Neural progenitor cell (in vitro differentiated cells): ENCODE measurements around the gene PDE4A. TPM values are rescaled to one million over a fixed set of nuclear protein-coding genes. Genes with fewer than 3 reads are reported as not detected.
A peak's percentile ranks its signal among the peaks of the same experiment; 100 is the strongest.
"Not testable (repeated sequence)": the region's sequence is repeated elsewhere in the genome, so short reads cannot be mapped to it uniquely, and the experiment has no call there.

Source experiments
- DNase-seq: peaks from one replicate; pipeline ENCODE4 v3.0.0-alpha.2; 2016; ENCODE audit warnings: low spot score
- H2AFZ ChIP-seq: fragments of 200-600 bp; sonication (generic); replicated peaks from 2 replicates; pipeline ENCODE4 v1.6.1; 2016; ENCODE audit warnings: antibody characterized with exemption
- H3F3A ChIP-seq: fragments of 200-600 bp; sonication (generic); 2 replicates; pipeline ENCODE4 v1.6.1; 2016; ENCODE audit warnings: antibody characterized with exemption, low read depth
- H3K27ac ChIP-seq: fragments of 200-600 bp; sonication (generic); 2 replicates; pipeline ENCODE4 v1.5.1; 2016; ENCODE audit warnings: mild to moderate bottlenecking
- H3K27me3 ChIP-seq: fragments of 200-600 bp; sonication (generic); 2 replicates; pipeline ENCODE4 v1.6.1; 2016; ENCODE audit warnings: mild to moderate bottlenecking, moderate library complexity
- H3K36me3 ChIP-seq: fragments of 200-600 bp; sonication (generic); 2 replicates; pipeline ENCODE4 v1.5.1; 2016
- H3K4me1 ChIP-seq: fragments of 200-600 bp; sonication (generic); 2 replicates; pipeline ENCODE4 v1.6.1; 2016; ENCODE audit warnings: mixed run types
- H3K4me2 ChIP-seq: fragments of 200-600 bp; sonication (generic); 2 replicates; pipeline ENCODE4 v1.6.1; 2016
- H3K4me3 ChIP-seq: fragments of 200-600 bp; sonication (generic); 2 replicates; pipeline ENCODE4 v1.5.1; 2016
- H3K79me2 ChIP-seq: fragments of 200-600 bp; sonication (generic); 2 replicates; pipeline ENCODE4 v1.6.1; 2016; ENCODE audit warnings: low read depth
- H3K9ac ChIP-seq: fragments of 200-600 bp; sonication (generic); 2 replicates; pipeline ENCODE4 v1.6.1; 2016
- H3K9me3 ChIP-seq: fragments of 200-600 bp; sonication (generic); 2 replicates; pipeline ENCODE4 v1.5.1; 2016; ENCODE audit warnings: low read depth
- H4K20me1 ChIP-seq: fragments of 200-600 bp; sonication (generic); 2 replicates; pipeline ENCODE4 v1.6.1; 2016; ENCODE audit warnings: low read depth
- H3K27ac Mint-ChIP-seq: 3 replicates; pipeline ENCODE4 v1.8.0; 2021; ENCODE audit warnings: mixed read lengths
- H3K27me3 Mint-ChIP-seq: 2 replicates; pipeline ENCODE4 v1.8.0; 2022; ENCODE audit warnings: low read depth, mild to moderate bottlenecking, inconsistent platforms, moderate library complexity, mixed read lengths; ENCODE audit not compliant: insufficient read depth
- H3K36me3 Mint-ChIP-seq: 3 replicates; pipeline ENCODE4 v1.8.0; 2021; ENCODE audit warnings: mixed read lengths
- H3K4me1 Mint-ChIP-seq: 3 replicates; pipeline ENCODE4 v1.8.0; 2021; ENCODE audit warnings: mixed read lengths
- H3K4me3 Mint-ChIP-seq: 3 replicates; pipeline ENCODE4 v1.8.0; 2021; ENCODE audit warnings: mild to moderate bottlenecking, moderate library complexity, mixed read lengths
- H3K9me3 Mint-ChIP-seq: 3 replicates; pipeline ENCODE4 v1.8.0; 2020; ENCODE audit warnings: mixed read lengths
- CTCF ChIP-seq: fragments of 200-600 bp; sonication (generic); IDR thresholded peaks from 2 replicates; pipeline ENCODE4 v1.5.1; 2017; ENCODE audit warnings: antibody characterized with exemption, mild to moderate bottlenecking
- EZH2 ChIP-seq: fragments of 200-600 bp; sonication (generic); IDR thresholded peaks from 2 replicates; pipeline ENCODE4 v1.6.1; 2017; ENCODE audit warnings: antibody characterized with exemption, mild to moderate bottlenecking, moderate library complexity
- EZH2phosphoT487 ChIP-seq: fragments of 200-600 bp; sonication (generic); IDR thresholded peaks from 2 replicates; pipeline ENCODE4 v1.6.1; 2017; ENCODE audit warnings: antibody characterized with exemption
- total RNA-seq: library from RNA; depleted of rRNA; stranded (reverse); fragments of >200 nt; gene quantifications from 2 replicates; pipeline ENCODE4 v1.2.3, GENCODE V29; 2015; ENCODE audit warnings: low replicate concordance

The PDE4A gene
- total RNA-seq, 1 donor from 2014 or later, result 0.37 TPM

GRCh38 chr19:10395003-10395402 lies 25.3 kb upstream of the PDE4A start:
- Mint-ChIP-seq H3K9me3 (no peaks in the 10 kb centered on the region), H3K36me3 (peaks cover 9% of the 10 kb centered on the region), H3K27ac (no peak overlapping the region), H3K4me3 (peak overlapping the region; percentile 41), H3K27me3 (peaks cover 7% of the 10 kb centered on the region), H3K4me1 (no peaks in the 10 kb centered on the region)
- Histone ChIP-seq H3K27ac (no peak overlapping the region), H3K27me3 (no peaks in the 10 kb centered on the region), H3K9ac (no peak overlapping the region), H4K20me1 (peaks cover 39% of the 10 kb centered on the region), H3K4me3 (no peak overlapping the region), H3K4me2 (no peak overlapping the region), H3K79me2 (peaks cover 31% of the 10 kb centered on the region), H2AFZ (no peak overlapping the region), H3K36me3 (no peaks in the 10 kb centered on the region), H3K9me3 (no peaks in the 10 kb centered on the region), H3K4me1 (no peaks in the 10 kb centered on the region), H3F3A (peaks cover 13% of the 10 kb centered on the region)
- no peak for DNase-seq
- TF ChIP-seq EZH2, result no peak
- TF ChIP-seq EZH2phosphoT487, result no peak

GRCh38 chr19:10395436-10395835 lies 24.9 kb upstream of the PDE4A start:
- Histone ChIP-seq H3K27me3 (no peaks in the 10 kb centered on the region), H3K9me3 (no peaks in the 10 kb centered on the region), H3K4me1 (no peaks in the 10 kb centered on the region), H2AFZ (no peak overlapping the region), H3K27ac (no peak overlapping the region), H3F3A (peaks cover 8% of the 10 kb centered on the region), H3K4me3 (no peak overlapping the region), H3K9ac (no peak overlapping the region), H3K36me3 (no peaks in the 10 kb centered on the region), H3K4me2 (no peak overlapping the region), H4K20me1 (peaks cover 39% of the 10 kb centered on the region), H3K79me2 (peaks cover 35% of the 10 kb centered on the region)
- no peaks in the 10 kb centered on the region for H3K4me1 Mint-ChIP-seq
- TF ChIP-seq EZH2 (no peak), EZH2phosphoT487 (no peak), CTCF (no peak)
- peaks cover 9% of the 10 kb centered on the region for H3K36me3 Mint-ChIP-seq
- H3K9me3 Mint-ChIP-seq, result no peaks in the 10 kb centered on the region
- no peak overlapping the region for H3K27ac Mint-ChIP-seq
- H3K27me3 Mint-ChIP-seq, result peaks cover 9% of the 10 kb centered on the region
- no peak for DNase-seq
- H3K4me3 Mint-ChIP-seq, result no peak overlapping the region

GRCh38 chr19:10395917-10396316 lies 24.4 kb upstream of the PDE4A start:
- no peak for DNase-seq
- no peak overlapping the region for H3K4me2 ChIP-seq
- H3K4me3 Mint-ChIP-seq, result no peak overlapping the region
- H3K27me3 Mint-ChIP-seq, result peaks cover 9% of the 10 kb centered on the region
- no peaks in the 10 kb centered on the region for H3K9me3 Mint-ChIP-seq
- peaks cover 7% of the 10 kb centered on the region for H3K36me3 Mint-ChIP-seq
- H3F3A ChIP-seq, result peaks cover 6% of the 10 kb centered on the region
- H3K27me3 ChIP-seq, result no peaks in the 10 kb centered on the region
- H2AFZ ChIP-seq, result no peak overlapping the region
- peaks cover 40% of the 10 kb centered on the region for H3K79me2 ChIP-seq
- H3K9me3 ChIP-seq, result no peaks in the 10 kb centered on the region
- peaks cover 39% of the 10 kb centered on the region for H4K20me1 ChIP-seq
- H3K4me1 ChIP-seq, result no peaks in the 10 kb centered on the region
- no peaks in the 10 kb centered on the region for H3K4me1 Mint-ChIP-seq
- H3K27ac ChIP-seq, result no peak overlapping the region
- H3K9ac ChIP-seq, result no peak overlapping the region
- no peak overlapping the region for H3K27ac Mint-ChIP-seq
- TF ChIP-seq EZH2phosphoT487 (no peak), CTCF (no peak), EZH2 (no peak)
- no peak overlapping the region for H3K4me3 ChIP-seq
- H3K36me3 ChIP-seq, result no peaks in the 10 kb centered on the region

- no peak overlapping the region for H3K9ac ChIP-seq
- no peaks in the 10 kb centered on the region for H3K27me3 ChIP-seq
- H3K4me1 ChIP-seq, result peaks cover 5% of the 10 kb centered on the region
- Mint-ChIP-seq H3K4me1 (peaks cover 15% of the 10 kb centered on the region), H3K27me3 (peaks cover 9% of the 10 kb centered on the region), H3K27ac (no peak overlapping the region), H3K36me3 (peaks cover 3% of the 10 kb centered on the region), H3K4me3 (no peak overlapping the region), H3K9me3 (no peaks in the 10 kb centered on the region)
- H3K4me2 ChIP-seq, result no peak overlapping the region
- no peak for DNase-seq
- H3K9me3 ChIP-seq, result no peaks in the 10 kb centered on the region
- no peak overlapping the region for H2AFZ ChIP-seq
- peaks cover 47% of the 10 kb centered on the region for H4K20me1 ChIP-seq
- H3K27ac ChIP-seq, result no peak overlapping the region
- H3K36me3 ChIP-seq, result no peaks in the 10 kb centered on the region
- TF ChIP-seq EZH2 (no peak), CTCF (no peak), EZH2phosphoT487 (no peak)
- peaks cover 3% of the 10 kb centered on the region for H3F3A ChIP-seq
- peaks cover 65% of the 10 kb centered on the region for H3K79me2 ChIP-seq
- H3K4me3 ChIP-seq, result no peak overlapping the region
Observed at GRCh38 chr19:10398819-10399218, 21.5 kb upstream of the PDE4A start.

- H2AFZ ChIP-seq, H3K4me3 Mint-ChIP-seq, H3K36me3 Mint-ChIP-seq, H3K4me3 ChIP-seq, H3K9ac ChIP-seq, H3K9me3 Mint-ChIP-seq, H3K27me3 ChIP-seq, H3K4me1 ChIP-seq, DNase-seq, H3K27ac Mint-ChIP-seq, H3K4me2 ChIP-seq, H3F3A ChIP-seq, H3K9me3 ChIP-seq, H3K36me3 ChIP-seq, H3K27ac ChIP-seq: not testable (repeated sequence)
- Histone ChIP-seq H3K79me2 (peaks cover 65% of the 10 kb centered on the region), H4K20me1 (peaks cover 47% of the 10 kb centered on the region)
- Mint-ChIP-seq H3K4me1 (peaks cover 17% of the 10 kb centered on the region), H3K27me3 (peaks cover 10% of the 10 kb centered on the region)
Observed at GRCh38 chr19:10399340-10399739, 21.0 kb upstream of the PDE4A start.
